WTC11 (cell line): Measurements from ENCODE around the gene EDARADD.

Source experiments
- AFF4 ChIP-seq: sonication (generic); formaldehyde crosslinking; IDR thresholded peaks from 2 replicates; pipeline ENCODE4 v1.8.1; 2023; ENCODE audit warnings: mild to moderate bottlenecking, missing genetic modification reagents, borderline replicate concordance
- MAX ChIP-seq: sonication (generic); formaldehyde crosslinking; IDR thresholded peaks from 2 replicates; pipeline ENCODE4 v1.8.0; 2022; ENCODE audit warnings: mild to moderate bottlenecking, missing genetic modification reagents

GRCh38 chr1:236494082-236494481 is 100.0 kb downstream of the EDARADD start:
- TF ChIP-seq MAX (CRISPR knock-in tag) (no peak), AFF4 (no peak)
